Type B pancreatic cell (in vitro differentiated cells): ENCODE results near the gene LTBP2. TPM values are rescaled to one million over a fixed set of nuclear protein-coding genes. Genes with fewer than 3 reads are reported as not detected.
A peak's percentile ranks its signal among the peaks of the same experiment; 100 is the strongest.

Experiments used
- DNase-seq: peaks from one replicate; pipeline ENCODE4 v3.0.0; 2021; ENCODE audit warnings: mixed read lengths; ENCODE audit not compliant: unreplicated experiment; ENCODE audit errors: extremely low spot score
- H3K27ac Mint-ChIP-seq: 2 replicates; pipeline ENCODE4 v1.8.0; 2021; ENCODE audit warnings: mild to moderate bottlenecking, mixed read lengths
- H3K27me3 Mint-ChIP-seq: 2 replicates; pipeline ENCODE4 v1.8.0; 2021; ENCODE audit warnings: mixed read lengths
- H3K36me3 Mint-ChIP-seq: 2 replicates; pipeline ENCODE4 v1.8.0; 2021; ENCODE audit warnings: mixed read lengths
- H3K4me1 Mint-ChIP-seq: one replicate; pipeline ENCODE4 v1.8.0; 2021; ENCODE audit warnings: mixed read lengths; ENCODE audit not compliant: unreplicated experiment
- H3K4me3 Mint-ChIP-seq: 2 replicates; pipeline ENCODE4 v1.8.0; 2021; ENCODE audit warnings: mild to moderate bottlenecking, mixed read lengths
- H3K9me3 Mint-ChIP-seq: 2 replicates; pipeline ENCODE4 v1.8.0; 2021; ENCODE audit warnings: mixed read lengths
- total RNA-seq: library from RNA; stranded (reverse); gene quantifications from 2 replicates; pipeline ENCODE4 v1.2.1, GENCODE V29; 2021; ENCODE audit warnings: low replicate concordance
- TF ChIP-seq, protein P1 (sequence below): fragments of 200-600 bp; sonication (generic); conservative IDR thresholded peaks from 2 replicates; pipeline ENCODE4 v1.5.0; 2021; ENCODE audit warnings: antibody characterized with exemption, mild to moderate bottlenecking

Gene LTBP2
- total RNA-seq, 1 donor from 2014 or later, result 1.1 TPM

DNA sequence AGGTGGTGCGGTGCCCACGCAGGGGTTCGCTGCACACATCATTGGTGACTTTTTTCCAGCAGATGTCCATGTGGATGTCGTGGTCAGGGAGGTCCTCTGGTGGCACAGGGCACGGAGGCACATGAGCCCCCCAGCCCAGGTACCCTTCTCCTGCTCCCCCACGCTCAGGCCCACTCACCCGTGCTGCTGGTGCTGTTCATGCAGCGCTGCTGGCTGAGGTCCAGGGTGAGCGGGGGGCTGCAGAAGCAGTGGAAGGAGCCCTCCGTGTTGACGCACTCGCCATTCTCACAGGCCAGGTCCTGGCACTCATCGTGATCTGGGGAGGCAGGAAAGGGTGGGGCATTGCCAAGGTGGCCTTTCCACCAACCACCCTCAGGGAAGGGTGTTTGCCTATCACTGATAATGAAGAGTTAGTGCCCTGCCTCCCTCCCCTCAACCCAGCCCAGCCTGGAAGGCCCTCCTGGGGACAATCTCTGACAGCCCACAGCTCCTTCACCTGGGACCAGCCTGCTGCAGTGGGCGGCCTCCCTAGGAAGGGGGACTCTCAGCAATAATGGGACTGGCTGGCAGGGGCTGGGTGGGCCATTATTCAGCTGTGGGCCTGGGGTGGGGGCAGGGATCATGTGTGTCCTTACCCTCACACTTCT is 108.6 kb downstream of the LTBP2 start:
- DNase-seq, result peak; percentile 67
- no peaks in the 10 kb centered on the region for H3K27me3 Mint-ChIP-seq
- H3K27ac Mint-ChIP-seq, result no peak overlapping the region
- H3K4me1 Mint-ChIP-seq, result peaks cover 4% of the 10 kb centered on the region
- TF ChIP-seq, protein P1, sequence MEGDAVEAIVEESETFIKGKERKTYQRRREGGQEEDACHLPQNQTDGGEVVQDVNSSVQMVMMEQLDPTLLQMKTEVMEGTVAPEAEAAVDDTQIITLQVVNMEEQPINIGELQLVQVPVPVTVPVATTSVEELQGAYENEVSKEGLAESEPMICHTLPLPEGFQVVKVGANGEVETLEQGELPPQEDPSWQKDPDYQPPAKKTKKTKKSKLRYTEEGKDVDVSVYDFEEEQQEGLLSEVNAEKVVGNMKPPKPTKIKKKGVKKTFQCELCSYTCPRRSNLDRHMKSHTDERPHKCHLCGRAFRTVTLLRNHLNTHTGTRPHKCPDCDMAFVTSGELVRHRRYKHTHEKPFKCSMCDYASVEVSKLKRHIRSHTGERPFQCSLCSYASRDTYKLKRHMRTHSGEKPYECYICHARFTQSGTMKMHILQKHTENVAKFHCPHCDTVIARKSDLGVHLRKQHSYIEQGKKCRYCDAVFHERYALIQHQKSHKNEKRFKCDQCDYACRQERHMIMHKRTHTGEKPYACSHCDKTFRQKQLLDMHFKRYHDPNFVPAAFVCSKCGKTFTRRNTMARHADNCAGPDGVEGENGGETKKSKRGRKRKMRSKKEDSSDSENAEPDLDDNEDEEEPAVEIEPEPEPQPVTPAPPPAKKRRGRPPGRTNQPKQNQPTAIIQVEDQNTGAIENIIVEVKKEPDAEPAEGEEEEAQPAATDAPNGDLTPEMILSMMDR, result no peak
- H3K4me3 Mint-ChIP-seq, result no peak overlapping the region
- H3K36me3 Mint-ChIP-seq, result no peaks in the 10 kb centered on the region
- no peaks in the 10 kb centered on the region for H3K9me3 Mint-ChIP-seq

DNA sequence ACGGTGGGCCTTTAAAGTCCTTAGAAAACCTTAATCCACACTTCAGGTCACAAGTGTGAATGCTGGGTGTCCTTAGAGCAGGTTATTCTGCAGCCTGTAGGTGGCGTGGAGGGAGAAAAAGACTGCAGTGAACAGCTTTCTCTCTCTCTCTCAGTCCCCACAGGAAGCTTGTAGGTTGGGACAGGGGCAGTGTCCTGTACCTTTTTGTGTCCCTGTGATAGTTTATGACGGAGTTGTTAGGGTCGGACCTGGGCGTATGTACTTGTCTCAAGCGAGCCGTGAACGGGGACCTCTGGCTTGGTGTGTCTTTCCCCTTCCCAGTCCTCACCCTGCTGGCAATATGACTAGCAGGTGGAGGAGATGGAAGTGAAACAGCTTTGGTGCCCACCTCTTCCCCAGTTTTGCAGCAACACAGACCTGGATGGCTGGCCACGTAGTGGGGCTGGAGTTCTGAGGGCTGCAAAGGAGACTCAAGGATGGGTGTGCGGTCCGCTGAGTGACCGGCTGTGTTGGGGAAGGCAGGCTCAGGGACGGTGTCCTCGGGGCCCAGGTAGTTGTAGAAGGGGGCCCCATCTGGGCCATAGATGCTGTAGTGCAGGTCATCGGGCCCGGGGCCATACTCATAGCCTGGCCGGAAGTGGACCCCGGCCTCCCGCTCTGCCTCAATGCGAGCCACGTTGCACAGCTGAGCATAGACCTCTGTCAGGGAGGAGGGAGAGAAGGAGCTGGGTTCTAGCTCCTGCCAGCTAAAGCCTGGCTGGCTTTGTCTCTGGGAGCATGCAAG is 109.6 kb downstream of the LTBP2 start:
- H3K36me3 Mint-ChIP-seq, result no peaks in the 10 kb centered on the region
- H3K27ac Mint-ChIP-seq, result no peak overlapping the region
- H3K9me3 Mint-ChIP-seq, result no peaks in the 10 kb centered on the region
- no peaks in the 10 kb centered on the region for H3K27me3 Mint-ChIP-seq
- TF ChIP-seq, protein P1, result peak; percentile 72
- peaks cover 4% of the 10 kb centered on the region for H3K4me1 Mint-ChIP-seq
- no peak overlapping the region for H3K4me3 Mint-ChIP-seq
- DNase-seq, result no peak

DNA sequence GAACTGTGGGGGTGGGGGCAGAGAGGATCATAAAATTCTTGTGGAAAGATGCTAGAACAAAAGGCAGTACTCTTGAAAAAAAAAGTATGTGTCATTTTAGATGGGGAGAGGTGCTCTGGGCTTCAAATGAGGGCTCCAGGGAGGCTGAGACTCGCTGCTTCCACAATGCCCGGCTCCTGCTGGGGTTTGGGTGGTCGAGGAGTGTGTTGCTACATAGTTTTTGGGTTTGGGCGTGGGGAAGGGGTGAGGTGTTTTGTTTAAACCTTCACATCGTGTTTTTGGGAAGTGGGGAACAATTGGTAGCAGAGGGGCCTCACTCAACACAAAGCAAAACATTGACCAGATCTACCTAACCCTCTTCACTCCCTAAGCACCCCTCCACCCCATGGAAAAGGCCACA is 110.3 kb downstream of the LTBP2 start:
- H3K4me1 Mint-ChIP-seq, result peaks cover 4% of the 10 kb centered on the region
- no peak overlapping the region for H3K4me3 Mint-ChIP-seq
- no peak for DNase-seq
- H3K27ac Mint-ChIP-seq, result no peak overlapping the region
- H3K36me3 Mint-ChIP-seq, result no peaks in the 10 kb centered on the region
- no peaks in the 10 kb centered on the region for H3K27me3 Mint-ChIP-seq
- TF ChIP-seq, protein P1, result no peak
- H3K9me3 Mint-ChIP-seq, result no peaks in the 10 kb centered on the region

DNA sequence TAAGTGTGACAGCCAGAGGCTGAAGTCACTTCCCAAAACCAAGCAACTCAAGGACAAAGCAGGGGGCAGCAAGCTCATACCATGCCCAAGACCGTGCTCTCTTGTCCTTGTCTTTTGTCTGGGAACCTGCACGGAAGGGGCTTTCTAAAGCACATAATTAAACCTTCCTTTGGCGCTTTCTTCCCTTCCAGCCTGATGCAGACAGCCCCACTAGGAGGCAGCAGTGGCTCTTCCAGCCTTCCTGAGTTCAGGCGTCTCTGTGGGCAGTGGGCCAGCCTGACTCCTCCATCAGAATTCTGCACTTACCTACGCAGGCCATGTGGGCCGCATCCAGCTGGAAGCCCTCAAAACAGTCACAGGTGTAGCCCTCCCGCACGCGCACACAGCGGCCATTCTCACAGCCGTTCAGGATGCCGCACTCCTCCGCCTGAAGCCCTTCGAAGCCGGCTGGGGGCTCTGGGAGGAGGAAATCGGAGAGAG is 110.9 kb downstream of the LTBP2 start:
- TF ChIP-seq, protein P1, result peak; percentile 80
- no peaks in the 10 kb centered on the region for H3K27me3 Mint-ChIP-seq
- no peak overlapping the region for H3K27ac Mint-ChIP-seq
- DNase-seq, result no peak
- H3K4me3 Mint-ChIP-seq, result no peak overlapping the region
- peaks cover 4% of the 10 kb centered on the region for H3K4me1 Mint-ChIP-seq
- H3K36me3 Mint-ChIP-seq, result no peaks in the 10 kb centered on the region
- no peaks in the 10 kb centered on the region for H3K9me3 Mint-ChIP-seq

DNA sequence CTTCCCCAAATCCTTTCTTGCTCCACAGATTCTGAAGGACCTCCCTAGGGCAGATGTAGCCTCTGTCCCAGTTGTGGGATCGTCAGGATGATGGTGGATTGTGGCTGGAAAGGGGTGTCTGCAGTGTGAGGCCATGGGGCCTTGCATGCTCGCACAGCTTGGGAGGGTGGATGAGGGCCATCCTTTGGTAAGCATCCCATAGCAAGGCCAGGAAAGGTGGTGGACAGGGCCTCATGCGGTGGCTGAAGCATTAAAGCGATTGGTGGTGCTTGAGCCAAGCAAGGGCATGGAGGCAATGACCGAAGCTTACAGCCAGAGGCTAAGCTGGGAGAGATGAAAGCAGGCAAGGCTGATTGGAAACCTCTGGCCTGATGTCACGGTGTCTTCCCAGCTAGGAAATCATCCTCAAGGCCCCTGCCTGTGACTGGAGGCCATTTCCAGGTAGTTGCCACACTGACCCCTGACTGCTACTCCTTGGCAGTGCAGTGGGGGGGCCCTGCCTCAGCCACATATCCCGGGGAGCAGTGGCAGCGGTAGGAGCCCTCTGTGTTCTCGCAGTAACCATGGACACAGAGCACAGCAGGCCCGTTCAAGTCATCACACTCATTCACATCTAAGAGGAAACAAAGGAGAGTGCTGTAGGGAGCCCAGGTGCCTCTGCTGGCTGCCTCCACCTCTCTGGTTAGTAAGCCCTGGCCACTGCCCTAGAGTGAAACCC is 111.5 kb downstream of the LTBP2 start:
- Mint-ChIP-seq H3K4me3 (no peak overlapping the region), H3K27ac (no peak overlapping the region), H3K9me3 (no peaks in the 10 kb centered on the region), H3K4me1 (peaks cover 4% of the 10 kb centered on the region), H3K36me3 (no peaks in the 10 kb centered on the region), H3K27me3 (no peaks in the 10 kb centered on the region)
- TF ChIP-seq, protein P1, result no peak
- no peak for DNase-seq
